MM.1S (cell line): ENCODE measurements around the gene NGB.

Source experiments
- CTCF ChIP-seq: fragments of 300-600 bp; sonication (generic); IDR thresholded peaks from 2 replicates; pipeline ENCODE4 v1.5.1; 2016; ENCODE audit warnings: antibody characterized with exemption, low read length, mixed read lengths
- EZH2 ChIP-seq: fragments of 300-600 bp; sonication (generic); optimal IDR thresholded peaks from 2 replicates; pipeline ENCODE3; 2017; ENCODE audit warnings: low read depth, mild to moderate bottlenecking, antibody characterized with exemption, low read length, mixed read lengths

- TF ChIP-seq CTCF (no peak), EZH2 (no peak)
Measured at GRCh38 chr14:77278461-77279230, 7.6 kb upstream of the NGB start.
